Renal cortical epithelial cell (primary cell): ENCODE measurements around the gene SPRR1A. TPM values are rescaled to one million over a fixed set of nuclear protein-coding genes. Genes with fewer than 3 reads are reported as not detected.
"Not testable (repeated sequence)": the region's sequence is repeated elsewhere in the genome, so short reads cannot be mapped to it uniquely, and the experiment has no call there.

Source experiments
- DNase-seq: peaks from one replicate; pipeline ENCODE4 v3.0.0-alpha.2; 2011; ENCODE audit warnings: low read depth
- total RNA-seq: library from RNA; depleted of rRNA; stranded (reverse); fragments of >200 nt; gene quantifications from 2 replicates; pipeline ENCODE4 v1.2.3, GENCODE V29; 2014

SPRR1A gene
- total RNA-seq, 1 donor from 2014 or later: not detected

DNA sequence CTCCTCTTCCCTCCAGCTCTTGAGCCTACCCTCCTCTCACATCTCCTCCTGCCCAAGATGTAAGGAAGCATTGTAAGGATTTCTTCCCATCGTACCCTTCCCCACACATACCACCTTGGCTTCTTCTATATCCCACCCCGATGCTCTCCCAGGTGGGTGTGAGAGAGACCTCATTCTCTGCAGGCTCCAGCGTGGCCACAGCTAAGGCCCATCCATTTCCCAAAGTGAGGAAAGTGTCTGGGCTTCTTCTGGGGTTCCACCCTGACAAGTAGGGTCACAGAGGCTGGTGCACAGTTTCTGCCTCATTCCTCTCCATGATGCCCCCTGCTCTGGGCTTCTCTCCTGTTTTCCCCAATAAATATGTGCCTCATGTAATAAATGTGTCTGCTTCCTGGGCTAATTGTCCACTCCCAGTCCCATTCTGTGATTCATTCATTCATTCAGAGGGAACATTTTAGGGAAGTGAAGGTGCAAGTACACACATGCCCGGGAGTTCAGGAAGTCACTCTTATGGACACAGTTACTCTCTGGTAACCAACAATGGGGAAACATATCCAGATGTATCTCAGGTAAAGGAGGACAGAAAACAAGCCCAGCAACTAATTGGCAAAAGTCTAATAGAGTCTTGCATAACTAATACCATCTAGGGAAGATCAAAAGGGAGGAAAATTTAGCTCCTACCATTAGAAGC, 11.5 kb upstream of the SPRR1A start:
- no peak for DNase-seq

DNA sequence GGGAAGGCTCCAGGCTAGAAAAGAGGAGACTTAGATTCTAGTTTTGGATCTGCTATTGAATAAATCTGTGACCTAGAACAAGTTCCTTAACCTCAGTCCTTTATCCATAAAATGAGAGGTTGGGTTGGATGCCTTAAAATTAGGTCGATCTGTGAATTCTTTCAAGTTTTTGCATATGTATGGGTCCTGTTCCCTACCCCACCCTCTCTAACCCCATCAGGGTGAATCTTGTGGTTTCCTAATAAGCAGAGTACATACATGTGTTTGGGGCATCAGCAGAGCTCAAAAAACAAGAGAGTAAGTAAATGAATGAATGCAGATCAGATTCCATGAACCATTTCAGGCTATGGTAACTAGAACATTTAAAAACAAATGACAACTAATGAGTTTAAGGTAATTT, 7.2 kb upstream of the SPRR1A start:
- DNase-seq: no peak

DNA sequence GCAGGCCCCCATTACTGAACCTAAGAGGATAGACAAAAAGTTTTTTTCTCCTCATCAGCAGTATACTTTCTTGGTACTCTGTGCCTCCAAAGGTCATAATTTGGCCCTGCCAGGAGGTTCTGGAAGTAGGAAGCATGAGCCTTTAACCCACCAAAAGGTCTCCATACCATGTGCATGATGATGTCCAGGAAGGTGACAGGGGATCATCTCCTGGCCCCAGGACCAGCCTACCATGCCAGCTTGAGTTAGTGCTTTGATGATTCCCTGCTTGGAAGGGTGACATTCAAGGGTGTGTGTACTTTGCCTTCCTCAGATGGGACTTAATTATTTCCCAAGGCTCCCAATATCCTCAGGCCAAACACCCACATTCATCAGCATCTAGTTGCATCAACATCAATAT, 6.3 kb upstream of the SPRR1A start:
- no peak for DNase-seq

DNA sequence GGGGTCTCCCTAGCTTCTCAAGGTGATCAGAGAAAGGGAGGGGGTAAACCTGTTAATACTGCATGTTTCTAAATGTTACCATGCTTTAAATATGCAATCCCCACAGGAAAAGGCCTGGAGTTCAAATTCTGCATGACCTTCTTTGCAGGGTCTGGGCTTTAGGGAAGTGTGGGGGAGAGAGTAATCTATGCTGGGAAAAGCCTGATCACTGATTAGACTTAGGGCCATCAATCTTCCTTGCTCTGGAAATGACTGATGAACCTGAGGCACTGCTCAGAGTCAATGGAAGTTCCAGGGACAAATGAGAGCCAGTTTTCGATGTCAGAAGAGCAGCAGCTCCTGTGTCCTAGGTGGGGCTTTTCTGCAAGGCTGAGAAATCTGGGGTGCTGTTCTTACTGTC, 3.2 kb upstream of the SPRR1A start:
- no peak for DNase-seq

DNA sequence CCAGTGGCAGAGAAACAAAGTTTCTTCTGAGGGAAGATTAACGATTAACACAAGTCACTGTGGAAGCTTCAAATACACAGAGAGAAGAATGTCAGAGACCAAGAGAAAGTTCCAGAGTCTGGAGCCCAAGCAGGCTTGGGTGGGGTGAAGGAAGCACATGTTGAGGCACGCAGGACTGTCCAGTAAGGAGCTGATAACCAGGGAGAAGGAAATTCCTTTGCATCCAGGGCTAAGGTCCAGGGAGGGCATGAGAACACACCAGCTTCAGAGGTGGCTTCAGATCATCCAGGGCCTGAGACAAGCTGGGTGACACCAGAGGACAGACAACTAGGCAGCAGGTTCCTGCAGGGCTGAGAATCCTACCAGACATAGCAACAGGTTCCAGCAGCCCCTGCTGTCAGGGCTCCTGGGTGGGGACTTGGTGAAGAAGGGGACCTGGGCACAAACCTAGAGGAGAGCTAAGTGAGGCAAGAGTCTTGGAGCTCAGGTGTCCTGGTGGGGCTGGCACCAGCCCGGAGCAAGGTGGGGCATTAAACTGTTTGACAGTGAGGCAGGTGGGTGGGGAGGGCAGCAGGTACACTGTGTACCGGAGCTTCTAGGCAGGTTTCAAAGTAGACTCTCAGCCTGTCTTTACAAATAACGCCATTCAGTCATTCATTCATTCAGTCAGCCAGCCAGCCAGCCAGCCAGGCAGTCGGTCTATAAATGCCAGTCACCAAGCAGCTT, 2.6 kb upstream of the SPRR1A start:
- no peak for DNase-seq

DNA sequence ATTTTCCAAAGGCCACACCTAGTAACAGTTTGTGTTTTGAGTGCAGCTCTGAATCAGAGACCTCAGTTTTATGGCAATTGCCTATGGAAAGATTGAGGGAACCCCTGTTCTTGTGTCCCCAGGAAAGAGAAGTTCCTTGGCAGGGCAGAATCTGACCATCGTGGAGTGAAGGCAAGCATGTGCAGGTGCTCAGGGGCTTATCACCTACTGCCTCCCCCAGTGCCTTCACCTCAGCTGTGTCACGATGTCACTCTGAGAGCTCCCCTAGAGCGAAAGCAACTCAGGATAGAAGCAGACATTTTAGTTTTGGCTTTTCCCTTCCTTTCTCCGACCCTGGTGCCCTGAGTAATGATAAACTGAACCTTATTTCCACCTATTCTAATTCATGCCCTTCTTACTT, 1.8 kb upstream of the SPRR1A start:
- DNase-seq: no peak

DNA sequence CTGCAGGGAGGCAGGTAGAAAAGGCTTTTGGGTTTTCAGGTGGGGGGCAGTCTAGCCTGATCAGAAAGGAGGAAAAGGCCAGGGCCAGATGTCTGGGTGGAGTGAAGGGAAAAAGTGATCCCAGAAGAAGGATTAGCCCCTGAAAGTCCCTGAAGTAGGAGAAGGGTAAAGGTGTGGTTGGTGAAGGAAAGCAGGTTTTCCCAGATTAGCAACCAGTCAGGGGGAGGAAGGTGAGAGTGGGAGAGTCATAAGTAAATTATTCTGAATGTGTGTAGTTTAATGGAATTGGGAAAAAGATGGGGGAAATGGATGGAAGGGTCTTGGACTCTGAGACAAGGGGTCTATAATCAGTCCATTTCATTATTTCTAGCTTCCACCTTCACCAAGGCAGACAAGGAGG, 647 bp upstream of the SPRR1A start:
- DNase-seq: no peak

DNA sequence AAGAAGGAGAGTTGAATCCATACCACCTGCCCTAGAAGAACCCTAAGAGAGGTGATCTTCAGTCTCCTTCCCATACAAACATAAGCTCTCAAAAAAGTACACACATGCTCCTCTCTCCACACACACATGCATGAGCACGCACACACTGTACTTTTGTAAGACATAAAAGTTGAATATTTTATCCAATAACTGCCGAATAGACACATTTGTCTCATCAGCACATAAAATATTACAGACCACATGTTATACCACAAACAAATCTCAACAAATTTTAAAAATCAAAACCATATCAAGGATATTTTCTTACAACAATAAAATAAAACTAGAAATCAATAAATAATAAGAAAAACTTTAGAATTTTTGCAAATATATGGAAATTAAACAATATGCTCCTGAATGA, 2.7 kb downstream of the SPRR1A start:
- no peak for DNase-seq

DNA sequence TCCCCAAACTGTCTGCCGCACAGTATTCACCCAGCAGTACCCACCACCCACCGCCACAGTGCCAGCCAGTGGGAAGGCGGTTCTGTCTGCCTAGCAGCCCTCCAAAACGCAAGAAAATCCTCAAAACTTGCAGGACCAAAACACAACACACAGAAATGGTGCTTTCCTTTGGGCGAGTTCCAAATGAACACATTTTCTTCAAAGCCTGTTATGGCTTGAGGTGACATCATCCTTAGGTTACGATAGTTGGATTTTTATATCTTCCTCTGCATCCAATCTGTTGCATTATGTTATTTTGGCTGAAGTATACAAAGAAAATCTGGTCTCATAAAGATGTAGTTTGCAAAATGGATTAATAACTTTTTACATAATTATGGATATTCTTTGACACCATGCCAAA, 9.3 kb downstream of the SPRR1A start:
- no peak for DNase-seq

DNA sequence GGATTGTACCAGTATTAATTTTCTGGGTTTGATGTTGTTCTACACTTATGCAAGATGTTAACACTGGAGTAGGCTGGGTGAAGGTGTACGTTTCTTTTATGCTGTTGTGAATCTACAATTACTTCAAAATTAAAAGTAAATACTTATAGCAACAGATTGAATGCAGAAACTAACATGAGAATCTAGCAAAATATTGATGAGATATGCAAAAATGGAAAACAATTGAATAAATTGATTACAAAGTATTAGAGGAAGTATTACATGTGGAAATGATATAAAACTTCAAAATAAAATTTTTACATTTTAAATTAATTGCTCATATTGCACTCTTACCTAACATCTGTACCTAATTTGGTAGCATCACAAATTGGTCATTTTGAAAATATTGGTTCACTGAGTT, 12.0 kb downstream of the SPRR1A start:
- DNase-seq: no peak

DNA sequence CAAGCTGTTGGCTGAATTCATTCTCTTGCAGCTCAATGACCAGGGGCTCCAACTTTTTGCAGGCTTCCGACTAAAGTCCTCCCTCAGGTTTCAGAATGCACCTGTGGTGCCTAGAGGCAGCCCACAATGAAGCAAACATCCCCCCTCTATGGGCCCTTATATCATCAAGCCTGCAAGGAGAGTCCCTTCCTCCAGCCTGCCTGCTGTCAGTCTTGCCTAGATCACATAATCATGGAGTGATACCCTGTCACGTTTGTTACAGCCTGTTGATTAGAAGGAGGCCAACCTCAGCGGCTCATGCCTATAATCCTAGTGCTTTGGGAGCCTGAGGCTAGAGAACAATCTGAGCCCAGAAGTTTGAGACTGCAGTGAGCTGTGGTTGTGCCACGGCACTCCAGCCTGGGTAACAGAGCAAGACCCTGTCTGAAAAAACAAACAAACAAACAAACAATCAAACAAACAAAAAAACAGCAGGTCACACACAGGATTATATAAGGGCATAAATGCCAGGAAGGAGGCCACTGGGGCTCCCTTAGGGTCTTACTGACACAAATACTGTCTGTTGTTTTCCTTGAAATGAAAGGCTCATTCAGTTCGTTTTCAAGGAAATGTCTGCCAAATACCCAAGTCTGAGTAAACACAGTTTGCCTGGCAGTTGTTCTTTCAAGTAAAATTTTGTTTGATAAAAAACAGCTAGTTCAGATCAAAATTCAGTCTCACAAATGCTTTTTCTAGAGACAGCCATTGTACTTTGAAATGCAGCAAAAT, 12.9 kb downstream of the SPRR1A start:
- no peak for DNase-seq

DNA sequence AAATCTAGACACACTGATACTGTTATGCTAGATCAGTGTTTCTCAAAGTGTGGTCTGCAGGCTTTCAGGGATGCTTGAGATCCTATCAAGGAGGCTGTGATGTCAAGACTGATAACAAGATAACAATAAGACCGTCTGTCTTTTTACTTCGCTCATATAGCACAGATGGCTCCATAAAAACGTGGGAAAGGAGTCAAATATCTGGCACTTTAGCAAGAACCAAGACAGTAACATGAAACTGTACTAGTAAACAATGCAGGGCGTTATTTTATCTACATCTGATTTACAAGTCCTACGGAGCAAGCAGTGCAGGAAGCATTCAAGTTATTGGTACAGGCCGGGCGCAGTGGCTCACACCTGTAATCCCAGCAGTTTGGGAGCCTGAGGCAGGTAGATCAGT, 14.0 kb downstream of the SPRR1A start:
- no peak for DNase-seq

DNA sequence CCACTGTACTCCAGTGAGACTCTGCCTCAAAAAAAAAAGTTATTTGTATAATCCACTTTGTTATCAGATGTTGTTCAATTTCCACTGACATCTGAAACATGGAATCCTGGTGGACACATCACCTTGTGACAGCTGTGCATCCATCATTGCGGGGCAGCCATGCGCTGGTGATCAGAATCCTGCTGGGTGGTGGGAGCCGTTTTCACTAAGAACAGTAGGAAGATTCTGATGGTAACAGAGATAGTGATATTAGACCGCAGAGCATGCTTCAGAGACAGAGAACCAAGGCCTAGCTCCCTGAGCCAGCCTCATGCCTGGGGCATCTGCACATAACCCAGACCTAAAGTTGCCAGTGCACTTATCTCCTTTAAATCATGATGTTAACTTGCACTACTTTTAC, 14.6 kb downstream of the SPRR1A start:
- DNase-seq: no peak

DNA sequence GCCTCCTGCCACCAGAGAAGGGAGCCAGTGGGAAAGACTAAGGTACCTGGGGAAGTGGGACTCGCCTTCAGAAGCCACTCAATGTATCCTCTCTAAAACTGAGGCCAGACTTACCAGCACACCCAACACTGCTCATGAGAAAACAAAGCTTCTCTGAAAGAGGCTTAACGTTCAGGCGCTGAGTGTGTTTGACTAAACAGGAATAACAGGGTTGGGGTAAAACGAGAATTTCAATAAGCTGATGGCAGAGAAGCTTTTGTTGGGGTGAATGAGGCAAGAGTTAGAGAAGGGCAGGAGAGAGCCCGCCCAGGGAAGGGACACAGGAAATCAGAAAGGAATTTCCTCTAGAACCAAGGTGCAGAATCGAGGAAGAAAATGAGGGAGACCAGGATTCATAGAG, 15.9 kb downstream of the SPRR1A start:
- no peak for DNase-seq

DNA sequence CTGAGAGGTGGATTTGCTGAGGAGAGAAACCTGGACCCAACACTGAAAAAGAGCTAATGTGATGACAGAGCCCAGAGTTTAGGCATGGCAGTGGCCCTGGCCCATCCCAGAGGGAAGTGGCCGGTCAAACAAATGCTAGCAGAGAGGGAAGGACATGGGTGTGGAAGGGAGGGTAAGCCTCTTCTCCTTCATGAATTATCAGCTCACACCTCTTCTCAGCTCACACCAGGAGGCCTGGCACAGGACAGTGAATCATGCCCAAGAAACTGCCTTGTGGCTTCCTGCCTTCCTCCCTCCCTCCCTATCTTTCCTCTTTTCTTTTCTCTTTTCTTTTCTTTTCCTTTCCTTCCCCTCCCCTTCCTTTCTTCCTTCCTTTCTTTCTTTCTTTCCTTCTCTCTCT, 16.4 kb downstream of the SPRR1A start:
- no peak for DNase-seq

DNA sequence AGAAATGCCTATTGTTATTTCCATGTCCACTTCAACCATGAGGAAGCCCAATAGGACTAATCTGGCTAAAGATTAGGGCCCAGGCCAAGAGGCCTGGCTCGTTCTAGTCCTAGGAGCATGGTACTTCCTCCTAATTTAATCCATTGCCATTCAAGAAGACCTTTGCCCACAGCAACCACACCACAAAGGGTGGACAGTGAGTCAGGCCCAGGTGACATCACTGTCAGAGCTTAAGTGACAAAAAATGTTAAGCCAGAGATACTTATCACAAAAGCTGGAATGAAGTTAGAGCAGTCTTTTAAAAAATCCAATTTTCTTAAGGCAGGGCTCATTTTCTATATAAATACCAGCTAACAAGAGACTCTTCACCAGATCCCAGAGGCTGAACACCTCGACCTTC, 17.5 kb downstream of the SPRR1A start, which contains the start of gene SPRR3:
SPRR3 (plus strand) TSS at position 368 of the 400 bp plus-strand sequence. CDS start 1,272 bp downstream, outside the sequence.
- DNase-seq: no peak

DNA sequence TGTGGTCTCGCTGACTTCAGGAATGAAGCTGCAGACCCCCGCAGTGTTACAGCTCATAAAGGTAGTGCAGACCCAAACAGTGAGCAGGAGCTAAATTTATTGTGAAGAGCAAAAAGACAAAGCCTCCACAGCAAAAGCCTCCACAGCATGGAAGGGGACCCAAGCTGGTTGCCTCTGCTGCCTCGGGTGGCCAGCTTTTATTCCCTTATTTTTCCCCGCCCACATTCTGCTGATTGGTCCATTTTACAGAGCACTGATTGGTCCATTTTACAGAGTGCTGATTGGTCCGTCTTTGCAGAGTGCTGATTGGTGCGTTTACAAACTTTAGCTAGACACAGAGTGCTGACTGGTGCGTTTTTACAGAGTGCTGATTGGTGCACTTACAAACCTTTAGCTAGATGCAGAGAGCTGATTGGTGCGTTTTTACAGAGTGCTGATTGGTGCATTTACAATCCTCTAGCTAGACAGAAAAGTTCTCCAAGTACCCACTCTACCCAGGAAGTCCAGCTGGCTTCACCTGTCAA, 27.4 kb downstream of the SPRR1A start:
- DNase-seq: not testable (repeated sequence)

DNA sequence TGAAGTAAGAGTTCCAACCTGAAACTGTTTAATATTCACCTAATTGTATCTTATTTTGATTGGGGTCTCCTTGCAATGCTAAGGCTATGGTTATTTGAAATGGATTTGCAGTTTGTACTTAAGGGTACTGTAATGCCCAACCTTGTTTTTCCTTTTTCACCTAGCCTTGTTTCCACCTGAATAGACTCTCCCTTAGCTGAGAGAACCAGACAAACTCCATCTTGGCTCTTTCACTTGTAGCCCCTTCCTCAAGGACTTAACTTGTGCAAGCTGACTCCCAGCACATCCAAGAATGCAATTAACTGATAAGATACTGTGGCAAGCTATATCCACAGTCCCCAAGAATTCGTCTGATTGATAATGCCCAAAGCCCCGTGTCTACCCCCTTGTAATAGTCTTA, 37.9 kb downstream of the SPRR1A start:
- DNase-seq: not testable (repeated sequence)

DNA sequence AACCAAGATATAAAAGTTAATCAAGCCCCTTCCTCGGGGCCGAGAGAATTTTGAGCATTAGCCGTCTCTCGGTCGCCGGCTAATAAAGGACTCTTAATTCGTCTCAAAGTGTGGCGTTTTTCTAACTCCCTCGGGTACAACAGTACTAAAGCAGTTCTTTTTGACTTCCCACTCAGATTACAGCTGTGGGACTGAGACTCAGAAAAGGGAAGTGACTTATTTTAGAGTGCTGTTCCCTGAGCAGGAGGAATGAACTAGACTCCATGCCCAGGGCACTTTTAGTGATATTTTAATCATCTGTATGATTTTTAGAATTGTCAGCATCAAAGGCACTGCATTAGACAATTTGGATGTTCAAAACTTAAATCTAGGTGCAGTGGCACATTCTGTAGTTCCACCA, 38.5 kb downstream of the SPRR1A start:
- not testable (repeated sequence) for DNase-seq

DNA sequence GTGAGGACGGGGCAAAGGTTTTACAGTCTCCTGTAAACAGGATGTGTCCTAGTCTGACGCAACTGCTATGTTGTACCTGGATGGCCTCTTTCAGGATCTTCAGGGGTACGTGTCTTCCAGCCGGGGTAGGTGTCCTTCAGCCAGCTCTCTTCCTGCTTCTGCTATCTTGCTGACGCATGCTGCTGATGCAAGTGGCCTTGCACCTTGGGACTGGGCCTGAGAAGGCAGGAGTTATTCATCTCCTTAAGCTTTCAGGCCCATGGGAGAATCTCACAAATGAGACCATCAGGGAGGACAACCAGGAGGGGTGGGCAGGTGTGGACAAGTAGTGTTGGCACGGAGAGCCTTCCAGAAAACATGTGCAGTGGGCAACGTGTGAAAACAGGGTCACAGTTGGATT, 39.2 kb downstream of the SPRR1A start:
- no peak for DNase-seq

DNA sequence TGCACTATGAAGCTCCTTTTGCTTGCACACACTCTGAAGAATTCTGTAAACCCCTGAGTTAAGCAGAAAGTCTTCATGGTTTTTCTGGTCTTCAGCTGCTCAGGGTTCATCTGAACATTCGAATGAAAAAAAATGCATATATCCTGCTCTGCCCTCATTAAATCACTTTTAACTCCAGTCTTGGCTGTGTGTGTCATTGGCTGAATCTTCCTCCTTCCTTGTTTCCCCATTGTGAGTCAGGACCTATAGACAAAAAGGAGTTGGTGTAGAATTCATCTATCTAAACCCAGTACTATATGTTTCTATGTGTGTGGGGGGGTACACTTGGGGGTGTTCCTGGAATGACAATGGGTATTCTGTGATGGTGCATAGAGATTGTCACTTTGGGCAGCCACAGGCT, 40.5 kb downstream of the SPRR1A start:
- DNase-seq: no peak

DNA sequence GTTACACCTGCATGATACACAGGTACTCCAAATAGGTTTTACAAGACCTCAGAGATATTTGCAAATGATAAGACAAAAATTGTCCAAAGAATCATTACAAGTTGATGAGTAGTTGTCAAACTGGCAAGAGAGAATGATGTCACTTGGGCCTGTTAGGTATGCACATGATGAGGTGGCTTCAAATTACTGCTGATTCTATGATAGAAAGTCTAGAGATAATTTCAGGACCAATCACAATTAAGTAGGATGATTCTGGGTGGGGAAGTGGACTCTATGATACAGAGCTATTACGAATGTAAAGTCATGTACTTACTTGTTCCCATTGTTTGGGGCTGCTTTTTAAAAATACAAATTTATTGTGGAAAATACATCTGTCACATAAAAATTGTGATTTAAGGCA, 41.9 kb downstream of the SPRR1A start:
- no peak for DNase-seq

DNA sequence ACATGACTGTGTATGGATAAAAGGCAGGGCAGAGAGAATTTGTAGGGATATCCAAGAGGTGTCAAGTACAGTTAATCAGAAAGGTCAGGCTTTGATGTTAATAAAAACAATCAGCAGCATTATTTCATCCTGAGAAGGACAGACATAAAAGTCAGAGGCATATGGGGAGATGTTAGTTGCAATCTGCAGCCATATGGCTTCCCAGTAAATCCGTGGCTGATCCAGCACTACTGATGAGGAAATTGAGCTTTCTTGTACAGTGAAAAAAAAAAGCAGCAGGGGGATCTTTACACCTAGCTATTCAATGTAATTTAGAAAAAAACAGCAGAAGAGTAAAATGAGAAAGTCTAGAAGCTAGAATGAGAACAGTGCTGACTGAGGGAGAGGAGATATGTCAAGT, 44.9 kb downstream of the SPRR1A start:
- no peak for DNase-seq
